Mesenchymal stem cell (in vitro differentiated cells and primary cell): ENCODE data around the gene STXBP1.

Experiments used
- DNase-seq: peaks from one replicate; pipeline ENCODE4 v3.0.0-alpha.2; 2013
- H2AFZ ChIP-seq: one replicate; pipeline ENCODE4 v1.6.1; 2013; ENCODE audit warnings: low read depth, mild to moderate bottlenecking, control low read depth, inconsistent platforms, low read length, moderate library complexity
- H2AK5ac ChIP-seq: 2 replicates; pipeline ENCODE4 v1.6.1; 2013; ENCODE audit warnings: low read length, moderate library complexity, mild to moderate bottlenecking, inconsistent platforms; ENCODE audit not compliant: severe bottlenecking
- H2BK120ac ChIP-seq: one replicate; pipeline ENCODE4 v1.6.1; 2013; ENCODE audit warnings: low read depth, mild to moderate bottlenecking, inconsistent platforms, low read length, moderate library complexity
- H2BK12ac ChIP-seq, 2 experiments: one replicate each; pipeline ENCODE4 v1.6.1; 2013; ENCODE audit warnings: inconsistent platforms in 2 of 2, low read length in 2 of 2, mild to moderate bottlenecking in 2 of 2, moderate library complexity in 2 of 2, control low read depth in 1 of 2
- H2BK15ac ChIP-seq: one replicate; pipeline ENCODE4 v1.6.1; 2013; ENCODE audit warnings: mild to moderate bottlenecking, low read depth, inconsistent platforms; ENCODE audit not compliant: poor library complexity, severe bottlenecking
- H2BK5ac ChIP-seq: 2 replicates; pipeline ENCODE4 v1.6.1; 2013; ENCODE audit warnings: low read depth, mild to moderate bottlenecking, low read length, control low read depth, inconsistent platforms; ENCODE audit not compliant: poor library complexity, severe bottlenecking
- H3K14ac ChIP-seq, 2 experiments: one replicate each; pipeline ENCODE4 v1.6.1; 2013; ENCODE audit warnings: inconsistent platforms in 2 of 2, low read length in 2 of 2, control low read depth in 1 of 2, mild to moderate bottlenecking in 1 of 2, moderate library complexity in 1 of 2
- H3K18ac ChIP-seq, 2 experiments: one replicate each; pipeline ENCODE4 v1.6.1; 2013; ENCODE audit warnings: inconsistent platforms in 2 of 2, low read length in 2 of 2, control low read depth in 1 of 2, low read depth in 1 of 2, mild to moderate bottlenecking in 1 of 2
- H3K23ac ChIP-seq, 2 experiments: one replicate each; pipeline ENCODE4 v1.6.1; 2013; ENCODE audit warnings: inconsistent platforms in 2 of 2, low read length in 2 of 2, mild to moderate bottlenecking in 2 of 2, moderate library complexity in 2 of 2, control low read depth in 1 of 2
- H3K27ac ChIP-seq: 2 replicates; pipeline ENCODE4 v1.5.1; 2013; ENCODE audit warnings: mild to moderate bottlenecking, moderate library complexity, low read length, control low read depth, inconsistent platforms; ENCODE audit not compliant: poor library complexity, severe bottlenecking
- H3K27me3 ChIP-seq, 2 experiments: 2 replicates each; pipeline versions ENCODE4 v1.6.1 to v1.7.0; 2013; ENCODE audit warnings: low read length in 2 of 2, mild to moderate bottlenecking in 2 of 2, moderate library complexity in 2 of 2, control low read depth in 1 of 2, inconsistent platforms in 1 of 2; ENCODE audit not compliant: control insufficient read depth in 1 of 2, insufficient read depth in 1 of 2
- H3K36me3 ChIP-seq, 2 experiments: 2 replicates each; pipeline versions ENCODE4 v1.6.1 to v1.7.0; 2013; ENCODE audit warnings: low read length in 2 of 2, control low read depth in 1 of 2, inconsistent platforms in 1 of 2, low read depth in 1 of 2, mild to moderate bottlenecking in 1 of 2; ENCODE audit not compliant: insufficient read depth in 2 of 2, control insufficient read depth in 1 of 2
- H3K4ac ChIP-seq, 2 experiments: one replicate each; pipeline ENCODE4 v1.6.1; 2013; ENCODE audit warnings: inconsistent platforms in 2 of 2, low read length in 2 of 2, mild to moderate bottlenecking in 2 of 2, moderate library complexity in 2 of 2, control low read depth in 1 of 2, low read depth in 1 of 2
- H3K4me1 ChIP-seq: 2 replicates; pipeline ENCODE4 v1.6.1; 2013; ENCODE audit warnings: low read depth, low read length, control low read depth; ENCODE audit not compliant: control insufficient read depth, insufficient read depth
- H3K4me2 ChIP-seq: 2 replicates; pipeline ENCODE4 v1.6.1; 2013; ENCODE audit warnings: low read length, mild to moderate bottlenecking, inconsistent platforms; ENCODE audit not compliant: poor library complexity, severe bottlenecking
- H3K4me3 ChIP-seq, 2 experiments: 2 replicates each; pipeline versions ENCODE4 v1.5.1 to v1.7.0; 2013; ENCODE audit warnings: low read length in 2 of 2, mild to moderate bottlenecking in 2 of 2, control low read depth in 1 of 2, low read depth in 1 of 2; ENCODE audit not compliant: insufficient read depth in 1 of 2
- H3K79me1 ChIP-seq: replicated peaks from 2 replicates; pipeline ENCODE4 v1.6.1; 2013; ENCODE audit warnings: mild to moderate bottlenecking, control low read depth, low read length, inconsistent platforms; ENCODE audit not compliant: poor library complexity, severe bottlenecking
- H3K9ac ChIP-seq: 2 replicates; pipeline ENCODE4 v1.7.0; 2013; ENCODE audit warnings: mild to moderate bottlenecking, low read length, moderate library complexity
- H3K9me3 ChIP-seq: 2 replicates; pipeline ENCODE4 v1.7.0; 2013; ENCODE audit warnings: mild to moderate bottlenecking, low read length; ENCODE audit not compliant: control insufficient read depth
- H4K8ac ChIP-seq: one replicate; pipeline ENCODE4 v1.6.1; 2013; ENCODE audit warnings: inconsistent platforms, mild to moderate bottlenecking, low read length, moderate library complexity
- H4K91ac ChIP-seq: one replicate; pipeline ENCODE4 v1.6.1; 2013; ENCODE audit warnings: mild to moderate bottlenecking, low read length, inconsistent platforms
- WGBS: methylation state at CpG from one replicate; pipeline ENCODE4 v1.1.7; 2013; ENCODE audit warnings: mixed read lengths; 5-methylcytosine and 5-hydroxymethylcytosine counted together

Gene STXBP1

DNA sequence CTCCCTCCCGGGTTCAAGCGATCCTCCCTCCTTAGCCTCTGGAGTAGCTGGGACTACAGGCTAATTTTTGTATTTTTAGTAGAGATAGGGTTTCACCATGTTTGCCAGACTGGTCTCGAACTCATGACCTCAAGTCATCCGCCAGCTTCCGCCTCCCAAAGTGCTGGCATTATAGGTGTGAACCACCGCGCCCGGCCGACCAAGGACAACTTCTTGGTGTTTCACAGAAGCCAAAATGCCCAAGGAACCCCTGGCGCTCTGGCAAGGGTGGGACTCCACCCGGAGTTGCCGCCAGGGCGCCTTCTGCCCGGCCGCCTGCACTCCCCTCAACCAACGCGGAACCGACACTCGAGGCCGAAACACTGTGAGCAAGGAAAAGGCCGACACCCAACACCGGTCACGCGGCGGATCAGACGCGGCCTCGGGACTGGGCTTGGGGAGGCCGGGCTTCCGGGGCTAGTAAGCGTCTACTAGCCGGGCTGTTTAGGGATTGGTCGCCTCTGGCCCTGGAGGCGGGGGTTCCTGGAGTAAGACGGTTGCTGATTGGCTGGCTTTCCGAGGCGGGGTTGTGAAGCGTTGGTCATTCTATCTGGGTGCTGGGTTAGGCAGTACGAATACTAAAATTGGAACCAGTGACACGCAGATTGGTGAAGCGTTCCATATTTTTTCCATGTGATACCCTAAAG, 87.1 kb downstream of the STXBP1 start:
- H2AFZ ChIP-seq = no peak overlapping the region
- H2BK120ac ChIP-seq = no peak overlapping the region
- peaks cover 0 to 2% of the 10 kb centered on the region in 2 experiments for H3K27me3 ChIP-seq
- no peak overlapping the region for H3K14ac ChIP-seq
- peak overlapping the region; percentile 97 for H4K8ac ChIP-seq
- H2AK5ac ChIP-seq = no peak overlapping the region
- peak overlapping the region; percentile 13 for H3K4me2 ChIP-seq
- 22% methylated on average over 41 of the region's 41 CpGs for WGBS
- peaks cover 5 to 6% of the 10 kb centered on the region in 2 experiments for H3K36me3 ChIP-seq
- no peak overlapping the region for H2BK12ac ChIP-seq
- H3K27ac ChIP-seq = no peak overlapping the region
- no peak overlapping the region for H3K23ac ChIP-seq
- DNase-seq = peak; percentile 94
- no peak overlapping the region for H2BK15ac ChIP-seq
- peak overlapping the region; percentile 86 for H3K9ac ChIP-seq
- H3K4ac ChIP-seq = peak overlapping the region; percentile 8 to 84
- no peaks in the 10 kb centered on the region for H3K79me1 ChIP-seq
- H2BK5ac ChIP-seq = no peak overlapping the region
- peaks cover 3% of the 10 kb centered on the region for H3K4me1 ChIP-seq
- H4K91ac ChIP-seq = peak overlapping the region; percentile 77
- peak overlapping the region; percentile 75 to 76 for H3K18ac ChIP-seq
- H3K9me3 ChIP-seq = no peaks in the 10 kb centered on the region
- peak overlapping the region in 1 of 2 experiments; percentile 70 for H3K4me3 ChIP-seq

DNA sequence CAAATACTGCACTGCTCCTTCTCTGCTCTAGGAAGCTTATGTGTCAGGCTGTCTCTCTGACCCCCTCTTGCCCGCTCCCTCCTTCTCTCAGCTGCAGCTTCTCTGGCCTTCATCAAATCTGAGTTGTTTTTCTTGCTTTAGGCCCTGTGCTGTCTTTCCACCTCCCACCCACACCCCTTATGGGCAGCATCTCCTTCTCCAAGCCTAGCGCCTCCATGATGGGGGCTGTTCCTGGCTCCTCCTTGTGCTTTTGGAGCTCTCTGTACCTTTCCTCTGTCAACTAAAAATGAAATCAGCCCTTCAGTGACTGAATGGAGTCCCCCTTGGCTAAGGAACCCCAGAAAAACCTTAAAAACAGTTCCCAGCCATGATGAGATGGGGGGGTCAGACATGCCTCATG, 88.1 kb downstream of the STXBP1 start:
- Histone ChIP-seq H3K36me3 (no peaks in the 10 kb centered on the region), H2AFZ (no peak overlapping the region), H2BK12ac (no peak overlapping the region), H3K9ac (peak overlapping the region; percentile 86), H3K9me3 (no peaks in the 10 kb centered on the region), H2BK5ac (no peak overlapping the region), H4K91ac (no peak overlapping the region), H3K18ac (no peak overlapping the region), H3K27me3 (peaks cover 0 to 2% of the 10 kb centered on the region in 2 experiments), H3K4ac (no peak overlapping the region), H3K23ac (no peak overlapping the region), H2AK5ac (no peak overlapping the region), H2BK120ac (no peak overlapping the region), H3K4me2 (no peak overlapping the region), H3K4me3 (no peak overlapping the region), H3K79me1 (no peaks in the 10 kb centered on the region), H3K14ac (no peak overlapping the region), H4K8ac (no peak overlapping the region), H3K27ac (no peak overlapping the region), H2BK15ac (no peak overlapping the region), H3K4me1 (peaks cover 7% of the 10 kb centered on the region)
- WGBS = 99% methylated on average over 2 of the region's 2 CpGs
- DNase-seq = no peak

DNA sequence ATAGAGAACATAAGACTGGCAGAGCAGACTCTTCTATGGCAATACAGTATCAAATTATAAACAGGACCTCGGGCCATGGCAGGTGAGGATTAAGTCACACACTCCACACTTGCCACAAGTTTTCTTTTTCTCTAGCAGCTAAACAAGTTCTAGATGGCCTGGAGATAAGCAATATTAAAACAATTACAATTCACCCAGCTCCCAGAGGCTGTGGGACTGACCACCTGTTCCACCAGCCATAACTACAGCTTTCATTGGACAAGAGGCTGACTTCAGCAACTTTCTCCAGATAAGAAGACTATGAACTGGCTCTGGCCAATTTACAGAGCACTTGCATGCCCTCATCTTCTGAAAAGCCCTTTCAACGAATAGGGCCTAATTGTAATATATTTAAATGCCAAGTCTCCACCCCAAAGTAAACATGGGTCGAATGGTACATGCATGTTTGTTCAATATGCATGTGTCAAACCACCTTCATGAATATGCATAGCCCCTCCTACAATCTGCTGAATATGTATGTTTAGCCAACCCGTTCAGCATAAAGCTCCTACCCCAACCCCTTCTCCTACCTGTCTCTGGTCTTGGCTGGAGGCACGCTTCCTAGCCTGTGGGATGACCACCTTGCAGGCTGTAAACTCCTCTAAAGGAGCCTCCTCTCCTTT, 88.6 kb downstream of the STXBP1 start:
- H3K9me3 ChIP-seq = no peaks in the 10 kb centered on the region
- H3K14ac ChIP-seq = peak overlapping the region in 1 of 2 experiments; percentile 66
- H3K4me1 ChIP-seq = peaks cover 12% of the 10 kb centered on the region
- no peak overlapping the region for H3K18ac ChIP-seq
- peaks cover 0 to 2% of the 10 kb centered on the region in 2 experiments for H3K27me3 ChIP-seq
- H4K91ac ChIP-seq = no peak overlapping the region
- H3K79me1 ChIP-seq = no peaks in the 10 kb centered on the region
- H3K4me2 ChIP-seq = no peak overlapping the region
- no peak overlapping the region for H3K9ac ChIP-seq
- H2BK5ac ChIP-seq = no peak overlapping the region
- H3K27ac ChIP-seq = no peak overlapping the region
- H3K36me3 ChIP-seq = no peaks in the 10 kb centered on the region
- H3K4ac ChIP-seq = no peak overlapping the region
- no peak overlapping the region for H3K23ac ChIP-seq
- no peak overlapping the region for H2AFZ ChIP-seq
- no peak overlapping the region for H4K8ac ChIP-seq
- H2BK12ac ChIP-seq = no peak overlapping the region
- no peak for DNase-seq
- no peak overlapping the region for H2BK120ac ChIP-seq
- 82% methylated on average over 5 of the region's 5 CpGs for WGBS
- no peak overlapping the region for H2BK15ac ChIP-seq
- no peak overlapping the region for H2AK5ac ChIP-seq
- H3K4me3 ChIP-seq = no peak overlapping the region

DNA sequence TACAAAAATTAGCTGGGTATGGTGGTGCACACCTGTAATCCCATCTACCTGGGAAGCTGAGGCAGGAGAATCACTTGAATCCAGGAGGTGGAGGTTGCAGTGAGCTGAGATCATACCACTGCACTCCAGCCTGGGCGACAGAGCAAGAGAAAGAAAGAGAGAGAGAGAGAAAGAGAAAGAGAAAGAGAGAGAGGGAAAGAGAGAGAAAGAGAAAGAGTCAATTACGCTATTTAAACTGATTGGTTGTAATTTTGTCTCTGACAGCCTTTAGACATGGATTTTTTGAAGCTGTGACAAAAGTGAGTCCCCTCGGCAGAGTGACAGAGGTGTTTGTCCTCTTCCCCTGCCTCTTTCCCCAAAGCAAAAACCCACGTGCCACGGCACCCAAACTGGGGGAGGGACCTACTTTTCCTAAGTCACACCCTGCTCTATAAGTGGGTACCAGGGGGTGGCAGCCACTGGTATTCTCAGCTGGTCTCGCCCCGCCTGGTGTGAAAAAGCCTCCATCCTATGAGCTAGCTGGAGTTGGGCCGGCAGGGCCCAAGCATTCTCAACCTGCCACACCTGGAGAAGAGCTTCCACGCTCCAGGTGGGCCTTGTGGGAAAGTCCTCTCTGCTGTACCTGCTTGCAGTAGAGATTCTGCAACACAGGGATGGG, 91.3 kb downstream of the STXBP1 start:
- H2BK12ac ChIP-seq = no peak overlapping the region
- no peak overlapping the region for H2AK5ac ChIP-seq
- no peak overlapping the region for H2BK5ac ChIP-seq
- no peaks in the 10 kb centered on the region for H3K36me3 ChIP-seq
- DNase-seq = no peak
- H4K8ac ChIP-seq = no peak overlapping the region
- H2BK15ac ChIP-seq = no peak overlapping the region
- H2BK120ac ChIP-seq = no peak overlapping the region
- no peaks in the 10 kb centered on the region for H3K79me1 ChIP-seq
- no peaks in the 10 kb centered on the region for H3K9me3 ChIP-seq
- 73% methylated on average over 9 of the region's 9 CpGs for WGBS
- H3K4me2 ChIP-seq = no peak overlapping the region
- H4K91ac ChIP-seq = no peak overlapping the region
- no peak overlapping the region for H3K18ac ChIP-seq
- peaks cover 0 to 6% of the 10 kb centered on the region in 2 experiments for H3K27me3 ChIP-seq
- H3K14ac ChIP-seq = no peak overlapping the region
- H3K4ac ChIP-seq = no peak overlapping the region
- H3K23ac ChIP-seq = peak overlapping the region in 1 of 2 experiments; percentile 51
- no peak overlapping the region for H2AFZ ChIP-seq
- H3K27ac ChIP-seq = no peak overlapping the region
- no peak overlapping the region for H3K4me3 ChIP-seq
- no peak overlapping the region for H3K9ac ChIP-seq
- H3K4me1 ChIP-seq = peaks cover 25% of the 10 kb centered on the region
